SH-SY5Y (cell line): ENCODE data around the gene IL18R1.

Experiments used
- GATA2 ChIP-seq: IDR thresholded peaks from 2 replicates; pipeline ENCODE4 v1.6.1; 2011; ENCODE audit warnings: mild to moderate bottlenecking, low read depth, low read length
- GATA3 ChIP-seq: IDR thresholded peaks from 2 replicates; pipeline ENCODE4 v1.6.1; 2011; ENCODE audit warnings: low read depth, mild to moderate bottlenecking, low read length, moderate library complexity

GRCh38 chr2:102386004-102386403 lies 30.4 kb downstream of the IL18R1 start:
- TF ChIP-seq GATA2 (no peak), GATA3 (no peak)
